GM21723 (cell line): ENCODE data around the gene AATK.

Experiments
- ATAC-seq: cut with Tn5 transposase; IDR thresholded peaks from one replicate; pipeline ENCODE4 v1.9.1; 2021; ENCODE audit warnings: mild to moderate bottlenecking, moderate library complexity; ENCODE audit not compliant: unreplicated experiment

The AATK gene

GRCh38 chr17:81197409-81197795 lies 31.4 kb upstream of the AATK start:
- no peak for ATAC-seq

DNA sequence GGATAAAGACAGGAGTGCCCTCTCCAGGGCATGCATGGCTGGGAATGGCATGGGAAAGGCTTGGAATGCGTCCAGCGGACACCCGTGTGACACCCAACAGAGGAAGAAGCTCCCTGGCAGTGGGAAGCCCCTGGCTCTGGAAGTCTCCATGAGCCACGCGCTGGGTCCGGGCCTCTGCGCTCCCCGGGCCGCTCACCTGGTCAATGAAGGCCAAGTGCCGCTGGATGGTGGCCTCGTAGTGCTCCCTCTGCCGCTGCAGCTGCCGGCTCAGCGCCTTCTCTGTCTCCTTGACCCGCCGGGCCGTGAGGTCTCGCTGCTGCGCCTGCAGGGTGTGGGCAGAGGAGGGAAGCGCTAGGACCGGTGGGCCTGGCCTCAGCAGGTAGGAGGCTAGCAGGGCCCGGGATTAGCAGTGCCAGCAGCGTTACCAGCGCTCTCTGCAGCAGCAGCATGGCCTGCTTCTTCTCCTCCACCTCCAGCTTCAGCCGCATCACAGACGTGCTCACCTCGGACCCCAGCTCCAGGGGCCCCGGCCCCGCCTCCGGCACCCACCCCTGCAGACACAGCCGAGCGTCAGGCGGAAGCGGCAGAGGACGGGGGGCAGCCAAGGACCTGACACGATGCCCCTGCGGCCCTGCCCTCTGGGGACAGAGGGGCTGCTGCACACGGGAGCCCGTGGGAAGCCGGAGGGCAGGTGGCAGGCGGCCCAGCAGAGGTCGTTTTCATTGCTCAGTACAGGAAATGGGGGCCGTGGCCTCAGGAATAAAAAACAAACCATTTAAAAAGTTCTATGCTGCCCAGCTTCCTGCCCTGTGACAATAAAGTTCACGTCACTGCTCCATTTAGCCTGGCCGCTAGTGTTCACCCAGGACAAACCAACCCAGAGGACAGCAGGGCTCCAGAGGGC lies 30.7 kb upstream of the AATK start:
- no peak for ATAC-seq

- no peak for ATAC-seq
These were observed 30.0 kb upstream of the AATK start for GRCh38 chr17:81195941-81196495.

DNA sequence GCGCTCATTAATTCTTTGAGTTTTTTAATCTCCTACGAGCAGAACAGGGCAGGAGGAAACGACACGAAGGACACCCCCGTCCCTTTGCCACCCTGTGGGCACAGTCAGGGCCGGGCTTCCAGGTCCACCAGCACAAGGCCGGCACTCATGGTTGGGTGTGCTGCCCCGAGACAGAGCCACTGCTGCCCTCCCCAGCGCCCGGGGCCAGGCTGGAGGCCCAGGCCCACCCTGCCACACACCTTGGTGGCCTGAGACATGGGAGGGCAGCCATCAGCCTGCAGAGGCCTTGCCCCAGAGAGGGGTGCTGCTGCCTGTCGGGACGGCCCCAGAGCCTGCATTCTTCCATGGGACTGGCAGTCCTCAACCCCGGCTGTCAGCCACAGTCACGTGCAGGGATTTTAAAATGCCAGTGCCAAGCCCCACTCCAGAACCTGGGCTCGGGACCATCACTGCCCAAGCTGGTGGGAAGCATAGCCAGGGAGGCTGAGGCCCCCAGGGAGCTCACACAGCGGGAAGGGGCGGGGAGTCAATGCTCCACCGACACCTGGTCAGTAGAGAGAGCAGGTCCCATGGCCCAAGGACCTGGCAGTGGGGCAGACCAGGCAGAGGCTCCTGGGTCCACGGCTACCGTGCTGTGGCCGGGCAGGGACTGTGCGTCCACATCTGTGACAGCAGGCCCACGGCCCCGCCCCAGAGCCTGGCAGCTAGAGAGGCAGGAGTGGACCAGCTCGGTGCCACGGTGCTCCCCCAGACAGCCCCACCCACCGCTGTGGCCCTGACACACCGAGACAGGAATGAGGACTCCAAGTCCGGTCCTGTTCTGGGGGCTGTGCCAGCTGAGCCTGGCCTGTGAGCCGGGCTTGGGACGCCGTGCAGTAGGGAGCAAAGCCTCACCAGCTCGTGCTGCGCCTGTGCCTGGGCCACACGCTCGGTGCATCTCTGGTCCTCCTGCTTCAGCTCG lies 29.2 kb upstream of the AATK start:
- ATAC-seq: no peak

DNA sequence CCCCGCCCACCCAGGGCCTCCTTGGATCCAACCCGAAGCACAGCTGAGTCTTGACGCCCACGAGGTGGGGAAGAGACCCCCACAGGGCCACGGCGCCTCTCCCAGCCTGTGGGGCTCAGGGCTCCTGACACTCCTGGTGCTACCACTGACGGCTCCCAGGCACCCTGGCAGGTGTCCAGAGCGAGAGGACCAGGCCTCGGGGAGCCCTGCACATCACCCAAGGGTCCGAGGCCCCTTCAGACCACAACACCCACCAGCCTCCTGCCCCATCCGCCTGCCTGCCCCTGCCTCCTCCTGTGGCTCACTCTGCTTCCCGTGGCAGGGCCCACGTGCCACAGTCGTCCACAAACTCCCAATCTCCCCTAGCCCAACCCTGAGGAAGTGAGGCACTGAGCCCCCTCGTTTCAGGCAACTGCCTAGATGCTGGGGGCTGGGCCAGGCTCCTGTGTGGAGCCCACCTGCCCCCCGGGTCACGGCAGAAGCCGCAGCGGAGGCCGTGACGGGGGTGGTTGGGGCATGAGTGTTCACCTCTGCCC lies 28.3 kb upstream of the AATK start:
- ATAC-seq: no peak

- no peak for ATAC-seq
These were observed 27.6 kb upstream of the AATK start for GRCh38 chr17:81193470-81194224.

DNA sequence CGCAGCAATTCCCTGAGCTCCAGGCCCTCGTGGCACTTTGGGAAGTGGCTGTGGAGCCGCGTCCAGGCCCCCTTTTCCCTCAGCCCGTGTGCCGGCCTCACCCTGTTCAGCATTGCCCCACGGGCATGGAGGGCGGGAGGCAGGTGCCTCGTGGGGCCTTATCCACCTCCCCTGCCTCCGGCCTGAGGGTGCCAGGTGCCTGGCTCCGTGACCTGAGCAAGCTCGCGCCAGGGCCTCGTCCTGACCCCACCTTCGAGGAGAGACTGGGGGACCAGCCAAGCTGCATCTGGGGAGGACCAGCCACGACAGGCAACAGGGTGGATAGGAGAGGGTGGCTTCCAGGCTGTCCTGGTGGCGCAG lies 27.0 kb upstream of the AATK start:
- no peak for ATAC-seq

GRCh38 chr17:81192386-81193050 lies 26.5 kb upstream of the AATK start:
- ATAC-seq: no peak

DNA sequence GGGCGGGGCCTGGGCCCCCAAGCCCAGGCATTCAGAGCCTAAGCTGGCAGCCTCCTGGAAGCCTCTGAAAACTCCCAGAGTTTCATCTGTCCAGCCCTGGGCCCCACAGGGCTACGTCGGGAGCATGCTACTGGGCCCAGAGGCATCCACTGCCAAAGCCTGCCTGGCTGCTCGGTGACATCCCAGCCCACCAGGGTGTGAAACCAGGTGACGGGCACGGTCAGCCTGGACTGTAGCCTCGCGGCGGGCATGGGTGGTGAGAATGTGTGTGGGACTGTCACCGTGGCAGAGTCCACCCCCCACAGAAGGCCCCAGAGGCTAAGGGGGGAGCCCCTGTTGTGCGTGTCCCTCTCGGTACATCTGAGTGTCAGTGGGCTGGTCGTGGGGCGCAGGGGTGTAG lies 25.6 kb upstream of the AATK start:
- no peak for ATAC-seq

DNA sequence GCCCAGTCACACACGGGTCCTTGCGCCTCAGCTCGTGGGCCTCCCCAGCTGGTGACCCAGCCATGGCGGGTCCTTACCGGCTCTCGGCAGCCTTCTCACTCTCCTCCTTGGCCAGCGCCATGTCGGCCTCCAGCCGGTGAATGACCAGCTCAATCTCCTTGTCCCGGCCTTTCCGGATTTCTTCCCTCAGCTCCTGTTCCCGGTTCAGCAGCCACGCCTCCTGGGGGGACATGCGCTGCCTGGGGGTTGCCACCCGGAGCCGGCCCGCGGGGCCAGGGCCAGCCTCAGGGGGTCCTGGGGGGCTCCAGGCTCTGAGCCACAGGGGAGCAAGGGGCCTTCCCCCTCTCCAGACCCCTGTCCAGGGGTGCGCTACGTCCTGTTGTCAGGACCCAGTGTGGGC lies 25.1 kb upstream of the AATK start:
- no peak for ATAC-seq

DNA sequence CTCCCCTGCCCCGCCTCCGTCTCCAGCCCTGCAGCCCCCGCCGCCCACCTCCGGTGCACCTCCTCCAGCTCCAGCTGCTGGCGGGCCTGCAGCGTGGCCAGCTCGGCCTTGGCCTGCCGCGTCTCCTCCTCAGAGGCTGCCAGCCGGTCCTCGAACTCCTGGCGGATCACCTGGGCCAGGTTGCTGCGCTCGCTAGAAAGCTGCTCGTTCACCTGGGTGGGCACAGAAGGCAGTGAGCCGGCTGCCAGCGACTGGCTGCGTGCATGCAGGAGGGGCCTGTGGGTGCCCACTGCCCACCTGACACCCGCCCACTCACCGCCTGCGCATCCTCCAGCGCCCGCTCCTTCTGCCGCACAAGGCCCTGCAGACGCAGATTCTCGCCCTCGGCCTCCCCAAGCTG lies 24.6 kb upstream of the AATK start:
- ATAC-seq: no peak

DNA sequence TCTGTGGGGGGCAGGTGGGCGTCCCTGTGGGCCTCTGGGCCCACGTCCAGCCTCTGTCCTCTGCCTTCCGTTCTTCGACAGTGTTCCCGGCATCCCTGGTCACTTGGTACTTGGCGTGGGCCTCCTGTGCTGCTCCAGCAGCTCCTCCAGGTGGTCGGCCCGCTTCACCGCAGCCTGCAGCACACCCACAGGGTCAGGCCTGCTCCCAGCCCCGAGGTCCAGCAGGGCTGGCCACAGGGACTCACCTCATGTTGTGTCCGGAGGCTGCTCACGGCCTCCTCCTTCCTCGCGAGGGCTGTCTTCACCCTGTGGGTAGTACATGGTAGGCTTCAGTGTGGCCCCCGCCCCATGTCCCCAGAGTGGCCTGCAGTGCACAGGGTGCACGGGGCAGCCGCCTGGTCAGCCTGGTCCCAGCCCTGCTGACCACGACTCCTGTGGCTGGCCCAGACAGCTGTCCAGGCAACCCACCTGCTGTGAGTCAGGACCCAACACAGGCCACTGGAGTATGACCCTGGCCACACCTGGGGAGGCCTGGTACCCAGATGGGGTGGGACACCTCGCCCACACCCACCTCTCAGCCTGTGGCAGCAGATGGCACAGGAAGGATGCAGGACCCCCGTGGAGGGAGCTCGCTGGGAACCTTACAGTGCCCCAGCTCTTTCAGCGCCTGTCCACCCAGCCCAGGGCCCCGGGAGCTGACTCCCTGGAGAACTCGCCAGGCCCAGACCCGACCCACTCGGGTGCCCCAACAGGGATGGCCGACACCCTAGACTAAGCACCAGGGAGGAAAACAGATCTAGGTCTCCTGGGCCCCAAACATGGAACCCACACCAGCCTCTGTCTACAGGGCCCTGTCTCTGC lies 23.9 kb upstream of the AATK start:
- ATAC-seq: no peak

- ATAC-seq: no peak
These were observed 23.0 kb upstream of the AATK start for GRCh38 chr17:81189016-81189415.

DNA sequence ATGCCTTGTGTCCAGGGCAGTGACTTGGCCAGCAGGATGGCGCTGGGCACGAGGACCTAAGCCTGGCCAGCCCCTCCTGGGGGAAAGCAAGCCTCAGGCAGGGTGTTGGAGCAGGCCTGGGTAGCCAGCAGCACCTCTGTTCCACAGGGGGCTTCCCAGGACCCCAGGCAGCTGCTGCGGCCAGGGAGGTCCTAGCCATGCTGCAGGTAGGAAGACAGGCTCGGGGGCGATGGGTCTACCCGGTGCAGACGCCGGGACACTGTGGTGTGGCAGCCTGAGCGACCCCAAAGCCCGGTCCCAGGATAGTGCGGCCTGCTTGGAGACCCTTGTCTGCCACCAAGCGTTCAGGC lies 22.4 kb upstream of the AATK start:
- no peak for ATAC-seq

DNA sequence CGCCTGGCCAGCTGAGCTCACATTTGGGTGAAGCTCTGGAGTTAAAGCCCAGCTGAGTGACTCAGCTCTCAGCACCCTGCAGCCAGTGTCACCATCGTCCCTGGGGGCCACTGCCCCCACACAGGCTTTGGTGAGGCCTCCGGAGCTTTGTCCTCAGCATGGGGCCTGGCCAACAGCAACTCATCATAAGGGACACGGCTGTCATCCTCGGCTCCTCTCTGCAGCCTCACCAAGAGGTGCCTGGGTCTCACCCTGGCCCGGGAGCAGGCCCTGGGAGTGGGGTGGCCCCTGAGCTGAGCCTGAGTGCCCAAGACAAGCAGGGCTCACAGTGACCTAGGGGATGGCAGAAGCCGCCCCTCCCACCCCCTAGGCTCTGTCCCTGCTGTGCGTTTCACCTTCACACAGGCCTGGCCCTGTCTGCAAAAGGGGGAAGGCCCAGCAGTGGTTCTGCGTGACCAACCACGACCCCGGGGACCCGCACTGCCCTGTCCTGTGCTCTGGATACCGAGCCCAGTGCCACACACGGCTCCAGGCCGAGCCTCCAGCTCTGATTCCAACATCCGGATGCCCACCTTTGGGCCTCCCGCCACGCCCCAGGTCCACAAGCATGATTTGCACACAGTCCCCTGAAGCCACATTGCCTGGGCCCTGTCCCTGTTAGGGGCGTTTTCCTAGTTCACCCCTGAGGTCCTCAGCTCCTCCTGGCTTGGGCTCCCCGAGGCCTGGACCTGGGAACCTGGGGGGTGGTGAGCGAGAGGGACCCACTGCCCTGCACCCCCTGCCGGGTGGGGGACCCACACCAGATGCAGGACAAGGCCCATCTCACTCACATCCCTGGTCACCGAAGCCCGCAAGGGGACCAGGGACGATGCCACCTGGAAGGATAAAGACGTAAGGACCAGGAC lies 21.8 kb upstream of the AATK start:
- no peak for ATAC-seq

- no peak for ATAC-seq
These were observed 21.1 kb upstream of the AATK start for GRCh38 chr17:81187120-81187519.

DNA sequence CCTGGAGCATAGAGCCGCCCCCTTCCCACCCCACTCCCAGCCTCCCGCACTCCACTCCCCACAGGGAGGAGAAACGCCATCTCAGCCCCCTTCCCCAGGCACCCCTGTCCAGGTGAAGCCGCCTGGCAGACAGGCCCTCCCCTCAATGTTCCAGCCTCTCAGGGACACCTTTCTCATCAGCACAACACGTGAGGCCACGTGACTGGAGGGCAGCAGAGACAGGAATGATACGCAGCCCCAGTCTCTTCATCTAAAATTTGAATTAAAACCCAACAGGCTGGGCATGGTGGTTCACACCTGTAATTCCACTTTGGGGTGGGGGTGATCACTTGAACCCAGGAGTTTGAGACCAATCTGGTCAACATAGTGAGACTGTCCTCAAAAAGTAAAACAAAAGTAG lies 20.2 kb upstream of the AATK start:
- ATAC-seq: no peak

DNA sequence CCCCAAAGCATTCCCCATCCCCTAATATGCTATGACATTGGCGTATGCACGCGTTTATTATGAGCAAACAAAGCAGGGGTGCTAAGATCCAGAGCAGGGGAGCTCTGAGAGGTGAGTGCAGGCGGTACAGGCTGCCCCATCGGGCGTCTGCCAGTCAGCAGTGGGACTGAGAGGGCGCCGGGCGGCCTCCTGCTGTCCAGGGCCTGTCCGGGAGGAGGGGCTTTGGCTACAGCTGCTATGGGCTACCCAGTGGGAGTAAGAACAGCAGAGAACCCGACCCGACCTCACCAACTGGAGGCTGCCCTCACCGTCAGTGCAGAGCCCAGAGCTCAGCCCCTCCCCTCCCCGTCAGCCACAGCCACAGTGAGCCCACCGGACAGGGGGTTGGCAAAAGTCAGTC lies 18.5 kb upstream of the AATK start:
- ATAC-seq: no peak
